HepG2 (cell line): ENCODE measurements around the gene ABCF1. TPM values are rescaled to one million over a fixed set of nuclear protein-coding genes. Genes with fewer than 3 reads are reported as not detected.

Source experiments
- EEA1 ChIP-seq: sonication (generic); formaldehyde crosslinking; IDR thresholded peaks from 2 replicates; pipeline ENCODE4 v1.5.1; 2020; ENCODE audit warnings: mild to moderate bottlenecking, missing genetic modification reagents, borderline replicate concordance
- HDAC1 ChIP-seq: sonication (generic); formaldehyde crosslinking; IDR thresholded peaks from 2 replicates; pipeline ENCODE4 v1.5.1; 2020; ENCODE audit warnings: mild to moderate bottlenecking, missing genetic modification reagents
- HNF4G ChIP-seq, 2 experiments: sonication (generic) in 1 of 2; formaldehyde crosslinking in 1 of 2; IDR thresholded peaks; 2 replicates each; pipeline versions ENCODE4 v1.4.0 to v1.6.1; 2011 to 2020; ENCODE audit warnings: borderline replicate concordance in 2 of 2, low read depth in 2 of 2, mild to moderate bottlenecking in 2 of 2, low read length in 1 of 2, missing genetic modification reagents in 1 of 2, moderate library complexity in 1 of 2
- MTF1 ChIP-seq: sonication (generic); formaldehyde crosslinking; IDR thresholded peaks from 2 replicates; pipeline ENCODE4 v1.5.0; 2020; ENCODE audit warnings: missing genetic modification reagents
- RFXANK ChIP-seq: IDR thresholded peaks from 2 replicates; pipeline ENCODE4 v1.6.1; 2016
- SMAD9 ChIP-seq: sonication (generic); formaldehyde crosslinking; IDR thresholded peaks from 2 replicates; pipeline ENCODE4 v1.5.1; 2020; ENCODE audit warnings: mild to moderate bottlenecking, missing genetic modification reagents
- SP2 ChIP-seq: sonication (generic); formaldehyde crosslinking; IDR thresholded peaks from 2 replicates; pipeline ENCODE4 v1.5.1; 2020; ENCODE audit warnings: mild to moderate bottlenecking, missing genetic modification reagents
- TCF12 ChIP-seq, 2 experiments: fragments of 450-650 bp in 1 of 2; sonication (generic) in 1 of 2; formaldehyde crosslinking in 1 of 2; IDR thresholded peaks; 2 replicates each; pipeline versions ENCODE4 v1.6.1 to v1.8.0; 2017 to 2022; ENCODE audit warnings: antibody characterized with exemption in 1 of 2, mild to moderate bottlenecking in 1 of 2, missing genetic modification reagents in 1 of 2, moderate library complexity in 1 of 2
- ZC3H13 ChIP-seq: sonication (generic); formaldehyde crosslinking; IDR thresholded peaks from 2 replicates; pipeline ENCODE4 v1.8.1; 2023; ENCODE audit warnings: mild to moderate bottlenecking, missing genetic modification reagents, moderate library complexity
- ZNF232 ChIP-seq: sonication (generic); formaldehyde crosslinking; IDR thresholded peaks from 2 replicates; pipeline ENCODE4 v1.4.0; 2020; ENCODE audit warnings: missing genetic modification reagents, borderline replicate concordance
- ZNF564 ChIP-seq: sonication (generic); formaldehyde crosslinking; IDR thresholded peaks from 2 replicates; pipeline ENCODE4 v1.8.1; 2023; ENCODE audit warnings: mild to moderate bottlenecking, missing genetic modification reagents
- ZNF7 ChIP-seq: IDR thresholded peaks from 2 replicates; pipeline ENCODE4 v1.6.1; 2016; ENCODE audit warnings: missing biosample characterization, missing genetic modification reagents
- ZNF703 ChIP-seq: sonication (generic); formaldehyde crosslinking; IDR thresholded peaks from 2 replicates; pipeline ENCODE4 v1.5.1; 2020; ENCODE audit warnings: missing genetic modification reagents, mild to moderate bottlenecking, moderate library complexity, borderline replicate concordance
- polyA plus RNA-seq, 8 experiments: library from polyadenylated mRNA; depleted of rRNA in 3 of 8; stranded (reverse) in 7 of 8; unstranded in 1 of 8; fragments of >200 nt; fragmentation: Illumina TruSeq in 4 of 8; extraction: Trizol in 4 of 8; gene quantifications; 2 replicates each; pipeline versions ENCODE4 v1.2.1 to v1.2.3, GENCODE V29; 2011 to 2016; ENCODE audit warnings: low read depth in 4 of 8, missing spikeins in 1 of 8, mixed read lengths in 1 of 8; ENCODE audit not compliant: insufficient read depth in 1 of 8
- total RNA-seq, 5 experiments: library from RNA; depleted of rRNA; stranded (reverse); fragments of >200 nt; fragmentation: Illumina TruSeq; extraction: Trizol; gene quantifications; 2 replicates each; pipeline ENCODE4 v1.2.3, GENCODE V29; 2016; ENCODE audit warnings: low read depth in 1 of 5
- TF ChIP-seq, protein P1 (sequence below): IDR thresholded peaks from 2 replicates; pipeline ENCODE4 v1.6.1; 2016; ENCODE audit warnings: control low read depth
- TF ChIP-seq, protein P2 (sequence below): sonication (generic); formaldehyde crosslinking; IDR thresholded peaks from 2 replicates; pipeline ENCODE4 v1.4.0; 2020; ENCODE audit warnings: missing genetic modification reagents, borderline replicate concordance
- TF ChIP-seq, protein P3 (sequence below): sonication (generic); formaldehyde crosslinking; IDR thresholded peaks from 2 replicates; pipeline ENCODE4 v1.4.0; 2020; ENCODE audit warnings: mild to moderate bottlenecking, missing genetic modification reagents

The ABCF1 gene
- total and polyA plus RNA-seq, 2 of the 13 experiments (the other 11 are each of a cell fraction or from before 2014, with no cell fraction given) = 25.4 to 98.9 TPM

DNA sequence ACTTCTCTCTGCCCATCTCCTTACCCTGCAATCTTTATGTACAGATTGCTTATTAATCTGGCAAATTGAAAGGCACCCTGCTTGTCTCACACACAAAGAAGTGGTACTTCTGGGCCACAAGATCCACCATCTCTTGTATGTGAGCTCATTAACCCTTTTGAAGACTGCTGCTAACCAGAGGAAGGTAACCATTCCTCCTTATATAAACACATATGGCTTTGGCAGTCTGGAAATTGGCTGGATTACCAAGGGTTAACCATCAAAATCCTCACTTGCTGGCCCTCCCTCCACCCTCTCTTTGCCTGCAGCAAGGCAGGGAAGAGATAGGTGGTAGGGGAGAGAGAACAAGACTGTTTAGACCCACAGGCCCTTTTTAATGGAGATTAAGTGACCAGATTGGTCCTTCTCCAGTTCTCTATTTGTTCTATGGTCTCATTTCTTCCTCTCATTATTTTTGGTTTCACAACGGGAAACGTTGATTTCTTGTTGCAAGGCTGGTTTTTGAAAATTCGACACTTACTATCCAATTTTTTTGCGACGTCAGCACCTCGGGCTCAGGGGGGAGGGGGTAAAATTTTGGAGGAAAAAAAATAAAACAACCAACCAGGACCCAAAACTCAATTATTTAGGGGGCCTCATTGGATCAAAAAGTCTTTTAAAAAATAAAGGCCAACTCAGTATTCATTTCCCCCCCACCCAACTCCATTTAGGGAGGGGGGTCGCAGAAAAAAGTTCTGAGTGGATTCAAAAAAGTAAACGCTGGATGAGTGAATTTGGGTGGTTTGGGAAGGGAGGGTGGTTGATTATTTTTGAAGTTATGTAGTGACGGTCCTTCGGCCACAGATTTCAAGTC, 44.9 kb downstream of the ABCF1 start (continued):
- TF ChIP-seq ZNF564 = peak; percentile 66; the same call in 1 of the 2 replicates
- TF ChIP-seq HNF4G (IDR thresholded peaks at IDR 0.05; ENCODE audit: borderline replicate concordance, low read depth, low read length) = no peak
- no peak for TF ChIP-seq HNF4G (CRISPR knock-in tag; IDR thresholded peaks at IDR 0.05; ENCODE audit: borderline replicate concordance, low read depth)
- no peak for TF ChIP-seq SP2 (CRISPR knock-in tag)
- no peak for TF ChIP-seq ZNF7 (CRISPR knock-in tag)
- peak; percentile 95 for TF ChIP-seq ZC3H13 (CRISPR knock-in tag)
- TF ChIP-seq RFXANK = no peak
- TF ChIP-seq, protein P1, sequence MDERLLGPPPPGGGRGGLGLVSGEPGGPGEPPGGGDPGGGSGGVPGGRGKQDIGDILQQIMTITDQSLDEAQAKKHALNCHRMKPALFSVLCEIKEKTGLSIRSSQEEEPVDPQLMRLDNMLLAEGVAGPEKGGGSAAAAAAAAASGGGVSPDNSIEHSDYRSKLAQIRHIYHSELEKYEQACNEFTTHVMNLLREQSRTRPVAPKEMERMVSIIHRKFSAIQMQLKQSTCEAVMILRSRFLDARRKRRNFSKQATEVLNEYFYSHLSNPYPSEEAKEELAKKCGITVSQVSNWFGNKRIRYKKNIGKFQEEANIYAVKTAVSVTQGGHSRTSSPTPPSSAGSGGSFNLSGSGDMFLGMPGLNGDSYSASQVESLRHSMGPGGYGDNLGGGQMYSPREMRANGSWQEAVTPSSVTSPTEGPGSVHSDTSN (CRISPR knock-in tag) = no peak
- TF ChIP-seq, protein P2, sequence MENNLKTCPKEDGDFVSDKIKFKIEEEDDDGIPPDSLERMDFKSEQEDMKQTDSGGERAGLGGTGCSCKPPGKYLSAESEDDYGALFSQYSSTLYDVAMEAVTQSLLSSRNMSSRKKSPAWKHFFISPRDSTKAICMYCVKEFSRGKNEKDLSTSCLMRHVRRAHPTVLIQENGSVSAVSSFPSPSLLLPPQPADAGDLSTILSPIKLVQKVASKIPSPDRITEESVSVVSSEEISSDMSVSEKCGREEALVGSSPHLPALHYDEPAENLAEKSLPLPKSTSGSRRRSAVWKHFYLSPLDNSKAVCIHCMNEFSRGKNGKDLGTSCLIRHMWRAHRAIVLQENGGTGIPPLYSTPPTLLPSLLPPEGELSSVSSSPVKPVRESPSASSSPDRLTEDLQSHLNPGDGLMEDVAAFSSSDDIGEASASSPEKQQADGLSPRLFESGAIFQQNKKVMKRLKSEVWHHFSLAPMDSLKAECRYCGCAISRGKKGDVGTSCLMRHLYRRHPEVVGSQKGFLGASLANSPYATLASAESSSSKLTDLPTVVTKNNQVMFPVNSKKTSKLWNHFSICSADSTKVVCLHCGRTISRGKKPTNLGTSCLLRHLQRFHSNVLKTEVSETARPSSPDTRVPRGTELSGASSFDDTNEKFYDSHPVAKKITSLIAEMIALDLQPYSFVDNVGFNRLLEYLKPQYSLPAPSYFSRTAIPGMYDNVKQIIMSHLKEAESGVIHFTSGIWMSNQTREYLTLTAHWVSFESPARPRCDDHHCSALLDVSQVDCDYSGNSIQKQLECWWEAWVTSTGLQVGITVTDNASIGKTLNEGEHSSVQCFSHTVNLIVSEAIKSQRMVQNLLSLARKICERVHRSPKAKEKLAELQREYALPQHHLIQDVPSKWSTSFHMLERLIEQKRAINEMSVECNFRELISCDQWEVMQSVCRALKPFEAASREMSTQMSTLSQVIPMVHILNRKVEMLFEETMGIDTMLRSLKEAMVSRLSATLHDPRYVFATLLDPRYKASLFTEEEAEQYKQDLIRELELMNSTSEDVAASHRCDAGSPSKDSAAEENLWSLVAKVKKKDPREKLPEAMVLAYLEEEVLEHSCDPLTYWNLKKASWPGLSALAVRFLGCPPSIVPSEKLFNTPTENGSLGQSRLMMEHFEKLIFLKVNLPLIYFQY = peak; percentile 4; the same call in 1 of the 2 replicates
- TF ChIP-seq, protein P3, sequence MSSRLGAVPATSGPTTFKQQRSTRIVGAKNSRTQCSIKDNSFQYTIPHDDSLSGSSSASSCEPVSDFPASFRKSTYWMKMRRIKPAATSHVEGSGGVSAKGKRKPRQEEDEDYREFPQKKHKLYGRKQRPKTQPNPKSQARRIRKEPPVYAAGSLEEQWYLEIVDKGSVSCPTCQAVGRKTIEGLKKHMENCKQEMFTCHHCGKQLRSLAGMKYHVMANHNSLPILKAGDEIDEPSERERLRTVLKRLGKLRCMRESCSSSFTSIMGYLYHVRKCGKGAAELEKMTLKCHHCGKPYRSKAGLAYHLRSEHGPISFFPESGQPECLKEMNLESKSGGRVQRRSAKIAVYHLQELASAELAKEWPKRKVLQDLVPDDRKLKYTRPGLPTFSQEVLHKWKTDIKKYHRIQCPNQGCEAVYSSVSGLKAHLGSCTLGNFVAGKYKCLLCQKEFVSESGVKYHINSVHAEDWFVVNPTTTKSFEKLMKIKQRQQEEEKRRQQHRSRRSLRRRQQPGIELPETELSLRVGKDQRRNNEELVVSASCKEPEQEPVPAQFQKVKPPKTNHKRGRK (CRISPR knock-in tag) = no peak
- TF ChIP-seq EEA1 (CRISPR knock-in tag) = no peak
- TF ChIP-seq TCF12 (IDR thresholded peaks at IDR 0.05) = no peak
- no peak for TF ChIP-seq TCF12 (CRISPR knock-in tag; IDR thresholded peaks at IDR 0.05)
- no peak for TF ChIP-seq HDAC1 (CRISPR knock-in tag)
- TF ChIP-seq SMAD9 (CRISPR knock-in tag) = no peak
- no peak for TF ChIP-seq MTF1 (CRISPR knock-in tag)
- no peak for TF ChIP-seq ZNF703 (CRISPR knock-in tag)
- no peak for TF ChIP-seq ZNF232 (CRISPR knock-in tag)
